Stimulated activated CD4-positive, alpha-beta T cell treated with anti-CD3 and anti-CD28 coated beads, TNF-alpha, amount 100 ng/mL, for 48 hours (primary cell): ENCODE results near the gene DNAAF3.
"Not testable (repeated sequence)": the region's sequence is repeated elsewhere in the genome, so short reads cannot be mapped to it uniquely, and the experiment has no call there.

Experiments used
- DNase-seq, 3 donors: peaks; one replicate each; pipeline ENCODE4 v3.0.0-alpha.2; 2020; ENCODE audit warnings: low read depth in 3 of 3

The DNAAF3 gene

DNA sequence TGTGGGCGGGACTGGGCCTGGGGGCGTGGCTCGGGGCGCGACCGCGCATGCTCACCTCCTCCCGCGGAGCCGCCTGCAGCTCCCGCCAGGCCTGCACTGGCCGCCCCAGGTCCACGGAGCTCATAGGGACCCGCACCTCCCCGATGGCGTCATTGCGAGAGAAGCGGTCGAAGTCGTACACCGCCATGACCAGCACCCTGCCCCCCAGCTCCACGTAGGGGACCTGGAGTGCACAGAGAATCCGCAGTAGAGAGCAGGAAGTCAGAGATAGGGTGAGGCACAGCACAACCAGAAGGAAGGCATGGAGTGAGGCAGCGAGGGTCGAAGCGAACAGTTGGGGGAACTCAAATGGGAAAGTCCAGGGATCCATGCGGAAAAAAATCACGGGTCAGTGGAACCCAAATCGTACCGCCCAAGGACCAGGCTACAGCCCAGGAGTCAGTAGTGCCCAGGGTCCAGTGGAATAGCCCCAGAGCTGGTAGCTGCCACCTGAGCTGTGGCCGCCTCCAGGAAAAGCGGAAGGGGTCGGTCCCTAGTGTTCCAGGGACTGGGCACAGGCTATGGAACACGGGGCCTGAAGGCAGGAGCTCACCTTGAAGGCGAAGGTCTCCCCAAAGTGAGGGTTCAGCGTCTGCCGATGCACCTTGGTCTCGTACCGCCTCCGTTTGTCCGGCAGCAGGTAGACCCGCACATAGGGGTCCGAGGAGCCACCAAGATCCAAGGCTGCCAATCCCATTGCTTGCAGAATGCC, 8.9 kb upstream of the DNAAF3 start:
- DNase-seq, result no peak

- no peak for DNase-seq
Observed at GRCh38 chr19:55174425-55175116, 8.2 kb upstream of the DNAAF3 start.

GRCh38 chr19:55173714-55174409, 7.4 kb upstream of the DNAAF3 start:
- DNase-seq, result peak in 2 of 3 donors; percentile 27 to 69

DNA sequence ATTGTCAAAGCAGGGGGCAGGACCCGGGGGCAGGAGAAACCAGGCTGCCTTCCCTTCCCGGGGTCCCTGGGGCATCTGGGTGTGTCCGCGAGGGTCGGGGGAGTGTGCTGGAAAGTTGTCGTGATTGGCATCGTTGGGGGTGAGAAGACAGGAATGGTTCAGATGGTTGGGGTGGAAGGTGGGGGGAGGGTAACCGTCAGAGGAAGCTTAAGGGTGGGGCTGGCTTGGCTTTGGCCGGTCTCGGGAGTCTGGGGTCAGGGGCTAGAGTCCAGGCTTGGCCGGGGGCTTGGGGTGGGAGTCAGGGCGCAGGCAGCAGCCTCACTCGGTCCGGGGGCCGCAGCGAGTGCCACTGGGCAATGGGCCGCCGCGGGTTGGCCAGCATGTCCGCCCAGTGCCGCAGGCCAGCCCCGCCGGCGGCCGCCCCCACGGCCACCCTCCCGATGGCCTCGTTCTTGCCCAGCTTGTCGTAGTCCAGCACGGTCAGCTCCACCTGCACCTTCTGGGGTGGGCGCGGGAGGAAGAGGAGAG, 6.8 kb upstream of the DNAAF3 start:
- DNase-seq, result no peak

DNA sequence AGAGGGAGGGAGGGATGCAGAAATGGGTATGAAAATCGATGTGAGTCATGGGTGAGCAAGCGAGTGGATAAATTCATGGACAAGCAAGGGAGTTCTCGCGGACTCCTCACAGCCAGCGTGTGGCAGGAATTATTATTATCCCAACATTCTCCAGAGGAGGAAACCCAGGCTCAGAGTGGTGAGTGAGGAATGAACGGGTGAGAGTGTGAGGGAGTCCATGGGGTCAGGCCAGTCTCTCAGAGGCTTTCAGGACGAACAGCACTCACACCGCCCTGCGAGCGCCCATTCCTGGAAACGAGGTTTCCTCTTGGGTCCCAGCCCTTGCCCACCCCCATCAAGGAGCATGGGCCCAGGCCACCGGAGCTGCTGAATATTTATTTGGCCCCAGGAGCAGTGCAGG, 6.3 kb upstream of the DNAAF3 start:
- DNase-seq, result no peak

GRCh38 chr19:55172318-55172717, 5.9 kb upstream of the DNAAF3 start:
- not testable (repeated sequence) for DNase-seq

GRCh38 chr19:55171440-55171839, 5.0 kb upstream of the DNAAF3 start:
- DNase-seq, result no peak

DNA sequence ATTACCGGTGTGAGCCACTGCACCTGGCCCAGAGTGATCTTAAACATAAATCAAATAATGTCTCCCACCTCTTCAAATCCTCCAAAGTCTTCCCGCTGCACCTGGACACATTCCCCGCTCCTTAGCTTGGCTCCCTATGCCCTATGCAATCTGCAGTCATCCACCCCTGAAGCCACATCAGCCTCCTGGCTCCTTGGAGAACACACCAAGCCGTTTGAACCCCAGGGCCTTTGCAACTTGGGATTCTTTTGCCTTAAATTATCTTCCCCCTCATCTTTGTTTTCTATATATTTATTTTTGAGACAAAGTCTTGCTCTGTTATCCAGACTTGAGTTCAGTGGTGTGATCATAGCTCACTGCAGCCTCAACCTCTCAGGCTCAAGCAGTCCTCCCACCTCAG, 2.7 kb upstream of the DNAAF3 start:
- DNase-seq, result no peak

- peak in 1 of 3 donors; percentile 46 for DNase-seq
Observed at GRCh38 chr19:55165952-55166529, 372 bp downstream of the DNAAF3 start.

DNA sequence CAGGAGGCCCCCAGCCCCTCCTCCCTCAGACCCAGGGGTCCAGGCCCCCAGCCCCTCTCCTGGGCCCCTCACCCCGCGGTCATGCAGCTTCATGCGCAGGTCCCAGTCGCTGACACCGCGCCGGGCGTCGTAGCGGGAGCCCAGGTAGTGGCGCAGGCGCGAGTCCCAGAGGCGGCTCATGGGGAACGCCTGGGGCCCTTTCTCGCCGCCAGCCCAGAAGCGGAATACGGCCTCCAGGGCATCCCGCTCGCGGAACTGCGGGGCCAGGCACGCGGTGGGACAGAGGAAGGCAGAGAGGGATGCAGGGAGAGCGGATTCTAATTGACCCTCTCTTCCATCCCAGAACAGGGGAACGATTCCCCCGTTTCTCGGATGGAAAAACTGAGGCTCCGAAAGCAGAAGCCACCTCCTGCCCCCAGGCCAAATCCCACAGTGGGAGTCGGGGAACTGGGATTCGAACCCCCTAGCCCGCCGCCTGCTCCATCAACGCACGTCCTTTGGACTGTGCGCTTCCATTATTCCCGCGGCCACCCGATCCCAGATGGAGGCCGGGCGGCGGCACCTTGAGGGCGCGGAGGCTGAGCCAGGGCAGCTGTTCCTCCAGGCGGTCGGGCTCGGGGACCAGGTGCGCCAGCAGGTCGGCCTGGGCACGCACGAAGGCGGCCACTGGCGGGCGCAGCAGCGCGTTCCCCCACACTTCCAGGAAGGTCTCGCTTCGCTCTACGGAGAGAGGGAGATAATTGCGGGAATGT, 4.7 kb downstream of the DNAAF3 start:
- no peak for DNase-seq

DNA sequence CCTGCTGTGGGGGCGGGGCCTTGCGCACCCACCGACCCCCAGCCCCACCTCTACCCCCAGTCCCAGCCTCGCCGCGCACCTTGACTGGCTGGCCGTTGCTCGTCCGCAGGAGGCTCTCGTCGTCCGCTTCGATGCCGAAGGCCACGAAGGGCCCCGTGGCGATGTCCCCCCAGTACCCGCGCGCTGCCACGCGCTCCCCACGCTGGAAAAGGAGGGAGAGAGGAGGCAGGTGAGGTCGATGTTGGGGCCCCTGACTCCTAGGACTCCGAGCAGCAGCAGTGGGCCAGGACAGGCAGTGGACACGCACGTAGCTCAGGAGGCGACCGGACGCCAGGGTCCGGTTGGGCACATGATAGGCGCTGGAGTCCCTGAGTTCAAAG, 5.4 kb downstream of the DNAAF3 start:
- no peak for DNase-seq

GRCh38 chr19:55160128-55160985, 6.1 kb downstream of the DNAAF3 start:
- peak; percentile 74 to 92 (median 86) for DNase-seq

DNA sequence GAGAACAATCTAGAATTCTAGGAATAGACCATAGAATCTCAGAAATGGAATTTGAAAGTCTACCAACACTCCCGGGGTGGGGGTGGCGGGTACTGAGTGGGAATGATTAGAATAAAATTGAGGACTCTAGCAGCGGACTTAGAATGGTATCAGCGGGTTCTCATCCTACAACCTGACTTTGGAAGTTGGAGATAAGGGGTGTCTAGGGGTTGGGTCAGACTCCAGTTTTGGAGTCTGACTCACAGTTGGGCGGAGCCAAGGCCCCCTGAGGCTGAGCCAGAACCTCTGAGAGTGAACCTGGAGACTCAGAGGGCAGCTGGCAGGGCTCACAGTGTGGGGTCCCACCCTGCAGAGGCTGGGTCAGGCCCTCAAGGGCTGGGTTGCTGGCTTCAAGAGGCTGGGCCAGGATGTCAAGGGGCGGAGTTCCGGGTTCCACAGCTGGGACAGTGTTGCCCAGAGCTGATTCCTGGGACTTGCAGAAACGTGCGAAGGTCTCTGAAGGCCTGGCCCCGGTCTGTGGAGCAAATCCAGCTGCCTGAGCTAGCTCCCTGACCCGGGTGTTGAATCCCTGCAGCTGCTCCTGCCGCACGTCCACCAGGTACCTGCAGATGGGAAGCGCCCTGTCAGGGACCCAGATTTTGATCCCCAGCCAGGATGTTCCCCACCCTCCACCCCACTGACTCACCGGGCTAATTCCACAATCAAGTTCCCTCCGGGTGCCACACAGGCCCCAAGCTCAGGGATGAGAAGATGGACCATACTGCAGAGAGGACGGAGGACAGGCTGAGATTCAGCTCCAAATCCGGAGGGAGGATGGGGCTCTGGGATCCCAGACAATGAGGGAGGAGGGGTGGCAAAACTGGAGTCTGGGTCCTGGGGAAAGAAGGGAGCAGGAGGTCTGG, 7.3 kb downstream of the DNAAF3 start:
- no peak for DNase-seq

DNA sequence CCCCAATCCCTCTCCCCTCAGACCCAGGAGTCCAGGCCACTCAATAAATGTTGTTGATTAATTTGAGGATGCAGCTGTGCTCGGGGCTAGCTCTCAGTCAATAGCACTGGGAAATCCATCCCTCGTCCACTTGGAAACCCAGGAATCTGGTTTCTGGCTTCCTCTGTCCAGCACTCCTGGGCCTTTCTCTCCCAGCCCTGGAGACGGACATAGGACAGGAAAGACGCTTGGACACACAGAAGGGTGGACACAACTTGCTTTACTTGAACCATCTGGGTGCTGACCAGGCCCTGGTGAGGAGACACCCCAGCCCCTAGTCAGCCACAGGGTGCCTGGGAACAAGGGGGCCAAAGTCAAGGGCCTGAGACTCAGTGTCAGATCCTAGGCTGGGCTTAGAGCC, 8.0 kb downstream of the DNAAF3 start:
- DNase-seq, result no peak

GRCh38 chr19:55157064-55157908, 9.1 kb downstream of the DNAAF3 start, which contains the start of gene TNNI3:
TSS of gene TNNI3 (minus strand) at chr19:55157732. CDS start at chr19:55157589, 143 bp downstream.
- no peak for DNase-seq

DNA sequence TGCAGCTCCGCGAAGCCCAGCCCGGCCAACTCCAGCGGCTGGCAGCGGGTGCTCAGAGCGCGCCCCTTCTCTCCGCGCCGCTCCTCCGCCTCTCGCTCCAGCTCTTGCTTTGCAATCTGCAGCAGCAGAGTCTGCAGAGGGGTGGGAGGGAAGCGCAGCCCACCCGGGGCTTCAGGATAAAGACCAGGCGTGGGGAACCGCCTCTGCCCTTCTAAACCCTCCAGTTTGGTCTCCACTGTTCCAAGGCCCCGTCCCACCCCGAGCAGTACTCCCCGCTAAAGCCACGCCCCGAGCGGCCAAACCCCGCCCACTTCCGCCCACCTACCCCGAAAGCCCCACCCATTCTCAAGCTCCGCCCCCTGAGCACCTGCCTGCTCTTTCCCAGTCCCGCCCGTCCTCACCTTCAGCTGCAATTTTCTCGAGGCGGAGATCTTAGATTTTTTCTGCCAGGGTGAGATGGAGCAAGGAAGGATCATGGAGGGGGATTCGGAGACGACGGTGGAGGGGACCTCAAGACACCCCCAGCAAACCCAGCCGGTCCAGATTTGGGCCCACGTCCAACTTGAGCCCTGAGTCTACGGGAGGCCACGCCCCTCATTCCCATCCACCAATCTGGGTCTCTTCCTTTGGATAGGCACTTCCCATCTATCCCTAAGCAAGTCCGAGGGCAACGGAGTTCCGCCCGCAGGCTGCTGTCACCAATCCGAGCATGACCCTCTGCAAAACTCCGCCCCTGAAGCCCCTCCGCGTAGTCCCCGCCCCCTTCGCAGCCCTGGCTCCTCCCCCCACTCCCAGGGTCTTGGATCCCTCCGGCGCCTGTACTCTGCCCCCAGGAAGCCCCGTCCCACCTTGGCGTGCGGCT, 10.0 kb downstream of the DNAAF3 start:
- DNase-seq, result peak in 2 of 3 donors; percentile 27 to 36

DNA sequence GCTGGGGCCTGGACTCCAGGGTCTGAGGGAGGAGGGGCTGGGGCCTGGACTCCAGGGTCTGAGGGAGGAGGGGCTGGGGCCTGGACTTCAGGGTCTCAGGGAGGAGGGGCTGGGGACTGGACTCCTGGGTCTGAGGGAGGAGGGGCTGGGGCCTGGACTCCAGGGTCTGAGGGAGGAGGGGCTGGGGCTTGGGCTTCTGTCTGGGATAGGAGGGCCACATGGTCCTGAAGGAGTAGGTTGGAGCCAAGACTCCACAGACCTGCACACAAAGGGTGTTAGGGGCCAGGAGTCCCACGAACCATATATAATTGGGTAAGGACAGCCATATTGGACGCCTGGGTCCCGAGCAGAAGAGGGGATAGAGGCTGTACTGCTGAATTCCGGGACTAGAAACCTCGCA, 10.6 kb downstream of the DNAAF3 start:
- not testable (repeated sequence) for DNase-seq
